ENCODE results near the gene GNB2. TPM values are rescaled to one million over a fixed set of nuclear protein-coding genes. Genes with fewer than 3 reads are reported as not detected.
"Not testable (repeated sequence)": the region's sequence is repeated elsewhere in the genome, so short reads cannot be mapped to it uniquely, and the experiment has no call there.

GNB2 gene
- total RNA-seq, 1 donor from 2014 or later, result 230 TPM

DNA sequence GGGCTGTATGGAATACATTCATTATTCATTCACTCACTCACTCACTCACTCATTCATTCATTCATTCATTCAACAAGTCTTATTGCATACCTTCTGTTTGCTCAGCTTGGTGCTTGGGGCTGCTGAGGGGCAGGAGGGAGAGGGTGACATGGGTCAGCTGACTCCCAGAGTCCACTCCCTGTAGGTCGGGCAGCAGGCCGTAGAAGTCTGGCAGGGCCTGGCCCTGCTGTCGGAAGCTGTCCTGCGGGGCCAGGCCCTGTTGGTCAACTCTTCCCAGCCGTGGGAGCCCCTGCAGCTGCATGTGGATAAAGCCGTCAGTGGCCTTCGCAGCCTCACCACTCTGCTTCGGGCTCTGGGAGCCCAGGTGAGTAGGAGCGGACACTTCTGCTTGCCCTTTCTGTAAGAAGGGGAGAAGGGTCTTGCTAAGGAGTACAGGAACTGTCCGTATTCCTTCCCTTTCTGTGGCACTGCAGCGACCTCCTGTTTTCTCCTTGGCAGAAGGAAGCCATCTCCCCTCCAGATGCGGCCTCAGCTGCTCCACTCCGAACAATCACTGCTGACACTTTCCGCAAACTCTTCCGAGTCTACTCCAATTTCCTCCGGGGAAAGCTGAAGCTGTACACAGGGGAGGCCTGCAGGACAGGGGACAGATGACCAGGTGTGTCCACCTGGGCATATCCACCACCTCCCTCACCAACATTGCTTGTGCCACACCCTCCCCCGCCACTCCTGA, 49.1 kb downstream of the GNB2 start:
- intact Hi-C loops (cut with micrococcal nuclease), result no loop called here

DNA sequence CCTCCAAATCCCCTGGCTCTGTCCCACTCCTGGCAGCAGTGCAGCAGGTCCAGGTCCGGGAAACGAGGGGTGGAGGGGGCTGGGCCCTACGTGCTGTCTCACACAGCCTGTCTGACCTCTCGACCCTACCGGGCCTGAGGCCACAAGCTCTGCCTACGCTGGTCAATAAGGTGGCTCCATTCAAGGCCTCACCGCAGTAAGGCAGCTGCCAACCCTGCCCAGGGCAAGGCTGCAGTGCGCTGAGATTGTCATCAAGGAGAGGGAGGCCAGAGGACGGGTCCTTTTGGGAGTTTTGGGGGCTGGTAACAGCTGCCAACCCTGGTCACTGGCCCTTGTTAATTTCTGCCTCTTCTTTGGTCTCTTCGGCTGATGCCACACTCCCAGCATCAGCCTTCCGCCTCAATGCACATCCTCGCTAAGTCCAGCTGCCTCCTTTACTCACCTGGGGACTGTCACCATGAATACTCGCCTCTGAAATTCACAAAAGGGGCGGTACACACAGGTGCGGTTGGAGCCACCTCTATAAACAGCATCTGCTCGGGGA, 50.3 kb downstream of the GNB2 start:
- intact Hi-C loops (cut with micrococcal nuclease), result no loop called here

DNA sequence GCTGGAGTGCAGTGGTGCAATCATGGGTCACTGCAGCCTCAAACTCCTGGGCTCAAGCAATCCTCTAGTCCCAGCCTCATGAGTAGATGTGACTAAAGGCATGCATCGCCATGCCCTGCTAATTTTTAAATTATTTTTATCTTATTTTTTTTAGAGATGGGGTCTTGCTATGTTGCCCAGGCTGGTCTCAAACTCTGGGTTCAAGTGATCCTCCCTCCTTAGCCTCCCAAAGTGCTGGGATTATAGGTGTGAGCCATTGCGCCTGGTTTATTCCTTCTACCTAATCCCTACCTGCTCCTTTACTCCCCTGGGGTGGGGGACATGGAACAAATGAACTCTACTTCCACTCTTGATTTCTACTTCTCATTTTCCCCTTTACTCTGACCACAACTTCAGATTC, 50.8 kb downstream of the GNB2 start:
- intact Hi-C loops (cut with micrococcal nuclease), result not testable (repeated sequence)

DNA sequence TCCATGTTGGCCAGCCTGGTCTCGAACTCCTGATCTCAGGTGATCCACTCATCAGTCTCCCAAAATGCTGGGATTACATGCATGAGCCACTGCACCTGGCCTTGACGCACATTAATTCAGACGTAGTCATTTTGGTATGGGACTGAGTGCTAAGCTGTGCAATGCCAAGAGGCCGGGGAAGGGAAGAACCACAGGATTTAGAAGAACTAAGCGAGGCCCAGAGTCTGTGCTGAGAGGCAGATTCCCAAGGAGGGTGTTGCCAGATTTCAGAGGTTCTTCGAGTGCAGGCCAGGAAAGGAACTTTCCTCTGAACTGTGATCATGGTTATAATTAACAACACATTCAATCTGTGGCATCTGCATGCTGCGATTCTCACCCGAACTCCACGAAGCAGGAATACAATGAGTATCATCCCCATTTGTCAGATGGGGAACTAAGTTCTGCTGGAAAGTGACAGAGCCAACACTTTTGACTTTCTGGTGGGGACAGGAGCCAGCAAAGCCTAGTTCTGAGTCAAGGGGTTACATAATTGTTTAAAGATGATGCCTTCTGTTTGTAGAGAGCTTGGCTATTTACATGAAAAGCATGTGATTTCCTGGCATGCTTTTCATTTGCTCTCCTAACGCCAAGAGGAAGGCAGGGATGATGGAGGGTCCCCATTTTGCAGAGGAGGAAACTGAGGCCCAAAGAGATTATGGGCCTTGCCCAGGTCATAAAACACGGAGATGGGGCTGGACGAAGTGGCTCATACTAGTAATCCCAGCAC, 53.6 kb downstream of the GNB2 start:
- intact Hi-C loops (cut with micrococcal nuclease), result no loop called here

DNA sequence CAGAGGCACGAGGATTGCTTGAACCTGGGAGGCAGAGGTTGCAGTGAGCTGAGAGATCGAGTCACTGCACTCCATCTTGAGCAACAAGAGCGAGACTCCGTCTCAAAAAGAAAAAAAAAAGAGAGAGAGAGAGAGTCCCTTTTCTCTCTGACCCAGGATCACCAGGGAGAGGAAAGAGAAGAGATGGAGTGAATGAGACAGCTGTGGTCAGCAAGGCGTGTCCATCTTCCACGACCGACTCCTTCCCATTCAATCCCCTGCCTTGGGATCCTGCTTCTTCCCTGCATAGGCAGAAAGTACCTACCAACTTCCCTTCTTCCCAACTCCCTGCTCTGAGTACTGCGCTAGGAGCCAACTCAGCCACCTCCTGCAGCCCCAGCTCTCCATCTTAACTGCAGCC, 54.7 kb downstream of the GNB2 start:
- intact Hi-C loops (cut with micrococcal nuclease), result no loop called here

Other genes with a start within 250 kb of the GNB2 start
- 1.8 and 2.4 TPM in 2 replicates for gene ZCWPW1, start 245.0 kb upstream of the GNB2 start, total RNA-seq
- 42.3 and 43.4 TPM in 2 replicates for gene MEPCE, start 243.9 kb upstream of the GNB2 start, total RNA-seq
- gene PPP1R35, start 237.2 kb upstream of the GNB2 start, total RNA-seq, result 60.9 and 61.5 TPM in 2 replicates
- gene SPACDR, start 209.5 kb upstream of the GNB2 start, total RNA-seq, result 2.5 and 2.9 TPM in 2 replicates
- gene TSC22D4, start 194.5 kb upstream of the GNB2 start, total RNA-seq, result 118 and 125 TPM in 2 replicates
- gene NYAP1, start 189.8 kb upstream of the GNB2 start, total RNA-seq, result 0.12 TPM in 1 of 2 replicates, not detected in the other
- 58.0 and 62.3 TPM in 2 replicates for gene AGFG2, start 134.5 kb upstream of the GNB2 start, total RNA-seq
- 20.9 and 23.8 TPM in 2 replicates for gene SAP25, start 99.8 kb upstream of the GNB2 start, total RNA-seq
- gene LRCH4, start 87.6 kb upstream of the GNB2 start, total RNA-seq, result 171 and 180 TPM in 2 replicates
- 0.66 and 0.85 TPM in 2 replicates for gene FBXO24, start 87.4 kb upstream of the GNB2 start, total RNA-seq
- 5.4 and 7.3 TPM in 2 replicates for gene PCOLCE, start 71.4 kb upstream of the GNB2 start, total RNA-seq
- gene MOSPD3, start 61.2 kb upstream of the GNB2 start, total RNA-seq, result 44.0 and 44.4 TPM in 2 replicates
- 9.8 and 10.9 TPM in 2 replicates for gene TFR2, start 32.2 kb upstream of the GNB2 start, total RNA-seq
- gene ACTL6B, start 17.3 kb upstream of the GNB2 start, total RNA-seq, result not detected in 2 replicates
- 47.1 and 54.5 TPM in 2 replicates for gene GIGYF1, start 20.5 kb downstream of the GNB2 start, total RNA-seq
- gene POP7, start 32.4 kb downstream of the GNB2 start, total RNA-seq, result 42.5 TPM in 2 replicates
- gene EPO, start 46.7 kb downstream of the GNB2 start, total RNA-seq, result not detected in 2 replicates
- gene ZAN, start 59.9 kb downstream of the GNB2 start, total RNA-seq, result not detected in 2 replicates
- 1.0 TPM in 2 replicates for gene EPHB4, start 153.8 kb downstream of the GNB2 start, total RNA-seq
- 52.4 TPM in 2 replicates for gene SLC12A9, start 179.0 kb downstream of the GNB2 start, total RNA-seq
- 26.3 and 28.4 TPM in 2 replicates for gene TRIP6, start 193.6 kb downstream of the GNB2 start, total RNA-seq
- 229 and 233 TPM in 2 replicates for gene SRRT, start 201.4 kb downstream of the GNB2 start, total RNA-seq
- 3.3 and 3.7 TPM in 2 replicates for gene UFSP1, start 216.0 kb downstream of the GNB2 start, total RNA-seq
- 0.17 and 0.42 TPM in 2 replicates for gene ACHE, start 222.1 kb downstream of the GNB2 start, total RNA-seq